ENCODE measurements around the gene CDC42SE1.

- TF ChIP-seq POLR2AphosphoS5 (IDR thresholded peaks at IDR 0.05; ENCODE audit: low read depth, low read length) (peak; percentile 80), CTCF (IDR thresholded peaks at IDR 0.05) (no peak), SIN3A (IDR thresholded peaks at IDR 0.05; ENCODE audit: borderline replicate concordance, insufficient read depth, low read depth, low read length) (no peak; the same call in 1 of the 2 replicates), REST (IDR thresholded peaks at IDR 0.05; ENCODE audit: insufficient read depth in 1 of 2, low read depth in 2 of 2, low read length in 1 of 2) (no peak), TCF7L2 (IDR thresholded peaks at IDR 0.05; ENCODE audit: low read depth, low read length) (peak; percentile 87)
Measured at GRCh38 chr1:151047591-151047924, 11.9 kb downstream of the CDC42SE1 start, which contains the start of gene C1orf56.

Data from Panc1 (cell line).